ENCODE results near the gene PCSK5. TPM values are rescaled to one million over a fixed set of nuclear protein-coding genes. Genes with fewer than 3 reads are reported as not detected.

The PCSK5 gene
- polyA plus RNA-seq, 1 donor from 2014 or later, result 1.7 TPM

- Histone ChIP-seq H3F3A (ENCODE audit: insufficient read depth, low read length, poor library complexity, severe bottlenecking) (no peaks in the 10 kb centered on the region), H4K20me1 (ENCODE audit: insufficient read depth) (no peaks in the 10 kb centered on the region), H3K36me3 (ENCODE audit: insufficient read depth, low read length) (no peaks in the 10 kb centered on the region), H3K4me2 (ENCODE audit: low read length) (no peak overlapping the region), H3K9ac (ENCODE audit: low read length) (no peak overlapping the region), H2AFZ (ENCODE audit: low read depth, low read length) (no peak overlapping the region), H3K9me2 (ENCODE audit: insufficient read depth, low read length) (no peaks in the 10 kb centered on the region), H3K79me2 (replicated peaks; ENCODE audit: insufficient read depth, low read length) (no peaks in the 10 kb centered on the region), H3K4me3 (ENCODE audit: low read length) (no peak overlapping the region), H3K27me3 (ENCODE audit: insufficient read depth, low read depth, low read length) (no peaks in the 10 kb centered on the region), H3K9me3 (ENCODE audit: low read length) (no peaks in the 10 kb centered on the region), H3K27ac (ENCODE audit: low read length) (no peak overlapping the region)
- TF ChIP-seq POLR2AphosphoS5 (IDR thresholded peaks at IDR 0.05) (no peak), EZH2 (IDR thresholded peaks at IDR 0.05; ENCODE audit: borderline replicate concordance, insufficient read depth, low read length, poor library complexity, severe bottlenecking) (no peak), EP300 (conservative IDR thresholded peaks at IDR 0.05; ENCODE audit: poor library complexity, severe bottlenecking) (no peak), MXI1 (conservative IDR thresholded peaks at IDR 0.05; ENCODE audit: poor library complexity, severe bottlenecking) (no peak), REST (IDR thresholded peaks at IDR 0.05; ENCODE audit: borderline replicate concordance) (no peak), TAF1 (IDR thresholded peaks at IDR 0.05; ENCODE audit: low read depth) (no peak), SMC3 (conservative IDR thresholded peaks at IDR 0.05; ENCODE audit: poor library complexity) (no peak), CTCF (IDR thresholded peaks at IDR 0.05; ENCODE audit: poor library complexity, severe bottlenecking) (no peak), RAD21 (conservative IDR thresholded peaks at IDR 0.05) (no peak)
Measured at GRCh38 chr9:75976549-75976948, 86.1 kb downstream of the PCSK5 start.

GRCh38 chr9:75979362-75979761 is 88.9 kb downstream of the PCSK5 start:
- H3K4me3 ChIP-seq (ENCODE audit: low read length), result no peak overlapping the region
- no peak overlapping the region for H3K9ac ChIP-seq (ENCODE audit: low read length)
- no peak overlapping the region for H3K4me2 ChIP-seq (ENCODE audit: low read length)
- no peaks in the 10 kb centered on the region for H3K36me3 ChIP-seq (ENCODE audit: insufficient read depth, low read length)
- H3K79me2 ChIP-seq (replicated peaks; ENCODE audit: insufficient read depth, low read length), result no peaks in the 10 kb centered on the region
- TF ChIP-seq REST (IDR thresholded peaks at IDR 0.05; ENCODE audit: borderline replicate concordance), result no peak
- no peak for TF ChIP-seq MXI1 (conservative IDR thresholded peaks at IDR 0.05; ENCODE audit: poor library complexity, severe bottlenecking)
- no peak for TF ChIP-seq CTCF (IDR thresholded peaks at IDR 0.05; ENCODE audit: poor library complexity, severe bottlenecking)
- no peak for TF ChIP-seq RAD21 (conservative IDR thresholded peaks at IDR 0.05)
- no peak for TF ChIP-seq TAF1 (IDR thresholded peaks at IDR 0.05; ENCODE audit: low read depth)
- no peak for TF ChIP-seq POLR2AphosphoS5 (IDR thresholded peaks at IDR 0.05)
- TF ChIP-seq EZH2 (IDR thresholded peaks at IDR 0.05; ENCODE audit: borderline replicate concordance, insufficient read depth, low read length, poor library complexity, severe bottlenecking), result no peak
- no peak for TF ChIP-seq EP300 (conservative IDR thresholded peaks at IDR 0.05; ENCODE audit: poor library complexity, severe bottlenecking)
- TF ChIP-seq SMC3 (conservative IDR thresholded peaks at IDR 0.05; ENCODE audit: poor library complexity), result no peak
- H4K20me1 ChIP-seq (ENCODE audit: insufficient read depth), result no peaks in the 10 kb centered on the region
- no peak overlapping the region for H3K27ac ChIP-seq (ENCODE audit: low read length)
- no peaks in the 10 kb centered on the region for H3K27me3 ChIP-seq (ENCODE audit: insufficient read depth, low read depth, low read length)
- no peaks in the 10 kb centered on the region for H3K9me3 ChIP-seq (ENCODE audit: low read length)
- no peaks in the 10 kb centered on the region for H3K9me2 ChIP-seq (ENCODE audit: insufficient read depth, low read length)
- H2AFZ ChIP-seq (ENCODE audit: low read depth, low read length), result no peak overlapping the region
- H3F3A ChIP-seq (ENCODE audit: insufficient read depth, low read length, poor library complexity, severe bottlenecking), result no peaks in the 10 kb centered on the region

Measured in neural cell (in vitro differentiated cells).